GM18498 (cell line): ENCODE data around the gene SLC35D2.
"Not testable (repeated sequence)": the region's sequence is repeated elsewhere in the genome, so short reads cannot be mapped to it uniquely, and the experiment has no call there.

Experiments
- ATAC-seq: cut with Tn5 transposase; IDR thresholded peaks from one replicate; pipeline ENCODE4 v1.9.1; 2021; ENCODE audit warnings: mild to moderate bottlenecking, moderate library complexity; ENCODE audit not compliant: unreplicated experiment

Gene SLC35D2

GRCh38 chr9:96318921-96319565, 64.5 kb downstream of the SLC35D2 start:
- ATAC-seq = no peak

- no peak for ATAC-seq
Observed at GRCh38 chr9:96317335-96317980, 66.1 kb downstream of the SLC35D2 start.

GRCh38 chr9:96309850-96310249, 73.7 kb downstream of the SLC35D2 start:
- no peak for ATAC-seq

- ATAC-seq = not testable (repeated sequence)
Observed at GRCh38 chr9:96306958-96307357, 76.6 kb downstream of the SLC35D2 start.

GRCh38 chr9:96305171-96305570, 78.3 kb downstream of the SLC35D2 start:
- ATAC-seq = no peak

- ATAC-seq = no peak
Observed at GRCh38 chr9:96304230-96304629, 79.3 kb downstream of the SLC35D2 start.

GRCh38 chr9:96302021-96302420, 81.5 kb downstream of the SLC35D2 start, which contains the start of gene HSD17B3:
HSD17B3 (minus strand) TSS chr9:96302176; CDS start chr9:96302104, 72 bp downstream.
- no peak for ATAC-seq

GRCh38 chr9:96299823-96300222, 83.7 kb downstream of the SLC35D2 start:
- ATAC-seq = no peak

- ATAC-seq = no peak
Observed at GRCh38 chr9:96294159-96294545, 89.4 kb downstream of the SLC35D2 start.

- no peak for ATAC-seq
Observed at GRCh38 chr9:96293498-96294158, 89.9 kb downstream of the SLC35D2 start.

- no peak for ATAC-seq
Observed at GRCh38 chr9:96289392-96289791, 94.1 kb downstream of the SLC35D2 start.

GRCh38 chr9:96281641-96282040, 101.9 kb downstream of the SLC35D2 start:
- no peak for ATAC-seq

GRCh38 chr9:96279932-96280331, 103.6 kb downstream of the SLC35D2 start:
- ATAC-seq = no peak

- no peak for ATAC-seq
Observed at GRCh38 chr9:96274939-96275338, 108.6 kb downstream of the SLC35D2 start.
